NB4 (cell line): Measurements from ENCODE around the gene MGLL.

Experiments used
- MYC ChIP-seq: IDR thresholded peaks from 2 replicates; pipeline ENCODE4 v1.6.1; 2011; ENCODE audit warnings: low read depth, low read length
- POLR2A ChIP-seq: IDR thresholded peaks from 2 replicates; pipeline ENCODE4 v1.6.1; 2011; ENCODE audit warnings: mild to moderate bottlenecking; ENCODE audit not compliant: insufficient read length; ENCODE audit errors: extremely low read depth
- TF ChIP-seq, protein P1 (sequence below): IDR thresholded peaks from one replicate; pipeline ENCODE4 v1.5.1; 2012; ENCODE audit warnings: low read depth, low read length

DNA sequence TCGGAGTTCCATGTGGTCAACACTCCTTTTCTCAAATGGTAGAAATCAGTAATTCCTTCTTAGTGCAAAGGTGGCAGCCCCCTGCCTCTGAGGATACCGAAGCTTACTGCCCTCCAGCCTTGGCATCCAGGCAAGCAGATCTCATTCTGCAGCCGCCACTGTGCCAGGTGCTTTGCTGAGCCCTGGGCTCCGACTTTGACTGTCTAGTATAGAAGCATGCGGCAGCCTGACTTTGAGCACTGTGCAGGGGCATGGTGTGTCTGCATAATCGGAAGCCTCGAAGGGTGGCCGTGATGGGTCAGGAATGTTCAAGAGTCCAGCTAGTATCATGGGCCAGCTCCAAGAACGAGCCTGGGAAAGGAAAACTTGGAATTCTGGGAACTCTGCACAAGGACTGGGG, 109.9 kb downstream of the MGLL start:
- TF ChIP-seq, protein P1, sequence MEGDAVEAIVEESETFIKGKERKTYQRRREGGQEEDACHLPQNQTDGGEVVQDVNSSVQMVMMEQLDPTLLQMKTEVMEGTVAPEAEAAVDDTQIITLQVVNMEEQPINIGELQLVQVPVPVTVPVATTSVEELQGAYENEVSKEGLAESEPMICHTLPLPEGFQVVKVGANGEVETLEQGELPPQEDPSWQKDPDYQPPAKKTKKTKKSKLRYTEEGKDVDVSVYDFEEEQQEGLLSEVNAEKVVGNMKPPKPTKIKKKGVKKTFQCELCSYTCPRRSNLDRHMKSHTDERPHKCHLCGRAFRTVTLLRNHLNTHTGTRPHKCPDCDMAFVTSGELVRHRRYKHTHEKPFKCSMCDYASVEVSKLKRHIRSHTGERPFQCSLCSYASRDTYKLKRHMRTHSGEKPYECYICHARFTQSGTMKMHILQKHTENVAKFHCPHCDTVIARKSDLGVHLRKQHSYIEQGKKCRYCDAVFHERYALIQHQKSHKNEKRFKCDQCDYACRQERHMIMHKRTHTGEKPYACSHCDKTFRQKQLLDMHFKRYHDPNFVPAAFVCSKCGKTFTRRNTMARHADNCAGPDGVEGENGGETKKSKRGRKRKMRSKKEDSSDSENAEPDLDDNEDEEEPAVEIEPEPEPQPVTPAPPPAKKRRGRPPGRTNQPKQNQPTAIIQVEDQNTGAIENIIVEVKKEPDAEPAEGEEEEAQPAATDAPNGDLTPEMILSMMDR: no peak
- no peak for TF ChIP-seq POLR2A
- TF ChIP-seq MYC: no peak
